Loucy (cell line): ENCODE measurements around the gene GSTT2B.
"Not testable (repeated sequence)": the region's sequence is repeated elsewhere in the genome, so short reads cannot be mapped to it uniquely, and the experiment has no call there.

Experiments
- CTCF ChIP-seq: fragments of 200-600 bp; sonication (generic); conservative IDR thresholded peaks from 2 replicates; pipeline ENCODE4 v1.5.1; 2014; ENCODE audit warnings: mild to moderate bottlenecking, antibody characterized with exemption, low read length
- EZH2phosphoT487 ChIP-seq: fragments of 200-600 bp; IDR thresholded peaks from 2 replicates; pipeline ENCODE4 v1.6.1; 2018; ENCODE audit warnings: antibody characterized with exemption, mild to moderate bottlenecking, moderate library complexity, borderline replicate concordance

GRCh38 chr22:23956301-23956900, 4.6 kb downstream of the GSTT2B start:
- TF ChIP-seq CTCF, result peak; percentile 76
- not testable (repeated sequence) for TF ChIP-seq EZH2phosphoT487
